ENCODE results near the gene ALKBH2.

Gene ALKBH2

GRCh38 chr12:109084425-109084824 lies 8.8 kb downstream of the ALKBH2 start:
- H3K27me3 ChIP-seq (ENCODE audit: control insufficient read depth, low read length) = no peaks in the 10 kb centered on the region
- no peak overlapping the region for H3K27ac ChIP-seq (ENCODE audit: low read depth, low read length)
- peaks cover 4% of the 10 kb centered on the region for H3K79me2 ChIP-seq (ENCODE audit: control insufficient read depth, low read length)
- H3K4me3 ChIP-seq (ENCODE audit: low read length) = no peak overlapping the region
- H4K20me1 ChIP-seq (ENCODE audit: control insufficient read depth, insufficient read depth, low read depth, low read length) = peaks cover 2% of the 10 kb centered on the region; the same call in 1 of the 2 replicates
- no peak for TF ChIP-seq EZH2phosphoT487 (IDR thresholded peaks at IDR 0.05; ENCODE audit: borderline replicate concordance, low read length)
- no peak for TF ChIP-seq CTCF (IDR thresholded peaks at IDR 0.05; ENCODE audit: low read depth, low read length, poor library complexity, severe bottlenecking)
- no peaks in the 10 kb centered on the region for H3K4me1 ChIP-seq (ENCODE audit: control insufficient read depth, low read length)
- H3K9me3 ChIP-seq (ENCODE audit: control insufficient read depth, insufficient read depth, low read length) = no peaks in the 10 kb centered on the region
- H3K36me3 ChIP-seq (ENCODE audit: control insufficient read depth, low read length) = peaks cover 82% of the 10 kb centered on the region
- no peak overlapping the region for H3K4me2 ChIP-seq (ENCODE audit: low read length)
- no peaks in the 10 kb centered on the region for H3K9me2 ChIP-seq (replicated peaks; ENCODE audit: control insufficient read depth, low read length)
- H3F3A ChIP-seq (ENCODE audit: control insufficient read depth, insufficient read depth) = peaks cover 15% of the 10 kb centered on the region; the same call in 1 of the 2 replicates

- H3K4me3 ChIP-seq (ENCODE audit: low read length) = no peak overlapping the region
- no peaks in the 10 kb centered on the region for H3K4me1 ChIP-seq (ENCODE audit: control insufficient read depth, low read length)
- H3K27me3 ChIP-seq (ENCODE audit: control insufficient read depth, low read length) = no peaks in the 10 kb centered on the region
- H3K79me2 ChIP-seq (ENCODE audit: control insufficient read depth, low read length) = no peaks in the 10 kb centered on the region
- peaks cover 12% of the 10 kb centered on the region; the same call in 1 of the 2 replicates for H3F3A ChIP-seq (ENCODE audit: control insufficient read depth, insufficient read depth)
- peaks cover 65% of the 10 kb centered on the region for H3K36me3 ChIP-seq (ENCODE audit: control insufficient read depth, low read length)
- H3K4me2 ChIP-seq (ENCODE audit: low read length) = no peak overlapping the region
- peaks cover 2% of the 10 kb centered on the region; the same call in 1 of the 2 replicates for H4K20me1 ChIP-seq (ENCODE audit: control insufficient read depth, insufficient read depth, low read depth, low read length)
- H3K27ac ChIP-seq (ENCODE audit: low read depth, low read length) = no peak overlapping the region
- no peaks in the 10 kb centered on the region for H3K9me2 ChIP-seq (replicated peaks; ENCODE audit: control insufficient read depth, low read length)
- TF ChIP-seq CTCF (IDR thresholded peaks at IDR 0.05; ENCODE audit: low read depth, low read length, poor library complexity, severe bottlenecking) = no peak
- TF ChIP-seq EZH2phosphoT487 (IDR thresholded peaks at IDR 0.05; ENCODE audit: borderline replicate concordance, low read length) = no peak
- no peaks in the 10 kb centered on the region for H3K9me3 ChIP-seq (ENCODE audit: control insufficient read depth, insufficient read depth, low read length)
These were observed 10.5 kb downstream of the ALKBH2 start for GRCh38 chr12:109082751-109083150.

- no peaks in the 10 kb centered on the region for H3K27me3 ChIP-seq (ENCODE audit: control insufficient read depth, low read length)
- H3K27ac ChIP-seq (ENCODE audit: low read depth, low read length) = no peak overlapping the region
- H3K9me2 ChIP-seq (replicated peaks; ENCODE audit: control insufficient read depth, low read length) = no peaks in the 10 kb centered on the region
- H3F3A ChIP-seq (ENCODE audit: control insufficient read depth, insufficient read depth) = no peaks in the 10 kb centered on the region
- H3K36me3 ChIP-seq (ENCODE audit: control insufficient read depth, low read length) = peaks cover 33% of the 10 kb centered on the region
- no peaks in the 10 kb centered on the region for H4K20me1 ChIP-seq (ENCODE audit: control insufficient read depth, insufficient read depth, low read depth, low read length)
- no peak overlapping the region for H3K4me2 ChIP-seq (ENCODE audit: low read length)
- H3K4me3 ChIP-seq (ENCODE audit: low read length) = no peak overlapping the region
- no peaks in the 10 kb centered on the region for H3K4me1 ChIP-seq (ENCODE audit: control insufficient read depth, low read length)
- no peaks in the 10 kb centered on the region for H3K79me2 ChIP-seq (ENCODE audit: control insufficient read depth, low read length)
- TF ChIP-seq CTCF (IDR thresholded peaks at IDR 0.05; ENCODE audit: low read depth, low read length, poor library complexity, severe bottlenecking) (no peak), EZH2phosphoT487 (IDR thresholded peaks at IDR 0.05; ENCODE audit: borderline replicate concordance, low read length) (no peak)
- H3K9me3 ChIP-seq (ENCODE audit: control insufficient read depth, insufficient read depth, low read length) = no peaks in the 10 kb centered on the region
These were observed 18.4 kb downstream of the ALKBH2 start for GRCh38 chr12:109074866-109075265.
